Ishikawa (cell line): Measurements from ENCODE around the gene CIB2.

Experiments used
- CEBPB ChIP-seq: IDR thresholded peaks from 2 replicates; pipeline ENCODE4 v1.6.1; 2012
- CREB1 ChIP-seq: IDR thresholded peaks from 2 replicates; pipeline ENCODE4 v1.6.1; 2012; ENCODE audit warnings: low read depth
- EGR1 ChIP-seq: IDR thresholded peaks from 2 replicates; pipeline ENCODE4 v1.6.1; 2012
- EP300 ChIP-seq: IDR thresholded peaks from 2 replicates; pipeline ENCODE4 v1.6.1; 2012; ENCODE audit warnings: borderline replicate concordance
- FOXM1 ChIP-seq: IDR thresholded peaks from 2 replicates; pipeline ENCODE4 v1.6.1; 2012; ENCODE audit warnings: low read depth, borderline replicate concordance
- MAX ChIP-seq: IDR thresholded peaks from 2 replicates; pipeline ENCODE4 v1.6.1; 2012
- NFIC ChIP-seq: IDR thresholded peaks from 2 replicates; pipeline ENCODE4 v1.6.1; 2012
- RAD21 ChIP-seq: IDR thresholded peaks from 2 replicates; pipeline ENCODE4 v1.6.1; 2012; ENCODE audit warnings: low read depth
- TAF1 ChIP-seq: IDR thresholded peaks from 2 replicates; pipeline ENCODE4 v1.6.1; 2012; ENCODE audit warnings: low read depth, mild to moderate bottlenecking
- TCF12 ChIP-seq: IDR thresholded peaks from 2 replicates; pipeline ENCODE4 v1.6.1; 2012; ENCODE audit warnings: low read depth
- TEAD4 ChIP-seq: IDR thresholded peaks from 2 replicates; pipeline ENCODE4 v1.6.1; 2012
- YY1 ChIP-seq: IDR thresholded peaks from 2 replicates; pipeline ENCODE4 v1.6.1; 2012; ENCODE audit warnings: low read depth
- ZBTB7A ChIP-seq: IDR thresholded peaks from 2 replicates; pipeline ENCODE4 v1.6.1; 2012; ENCODE audit warnings: low read depth
- TF ChIP-seq, protein P1 (sequence below): IDR thresholded peaks from 2 replicates; pipeline ENCODE4 v1.6.1; 2012
- TF ChIP-seq, protein P2 (sequence below): IDR thresholded peaks from 2 replicates; pipeline ENCODE4 v1.6.1; 2012; ENCODE audit warnings: low read depth, mild to moderate bottlenecking

The CIB2 gene

GRCh38 chr15:78110916-78111475 lies 20.2 kb downstream of the CIB2 start:
- TF ChIP-seq, protein P1, sequence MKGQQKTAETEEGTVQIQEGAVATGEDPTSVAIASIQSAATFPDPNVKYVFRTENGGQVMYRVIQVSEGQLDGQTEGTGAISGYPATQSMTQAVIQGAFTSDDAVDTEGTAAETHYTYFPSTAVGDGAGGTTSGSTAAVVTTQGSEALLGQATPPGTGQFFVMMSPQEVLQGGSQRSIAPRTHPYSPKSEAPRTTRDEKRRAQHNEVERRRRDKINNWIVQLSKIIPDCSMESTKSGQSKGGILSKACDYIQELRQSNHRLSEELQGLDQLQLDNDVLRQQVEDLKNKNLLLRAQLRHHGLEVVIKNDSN, result no peak
- TF ChIP-seq ZBTB7A (no peak), TAF1 (no peak), EP300 (no peak), NFIC (no peak), FOXM1 (no peak), MAX (no peak), EGR1 (no peak), CEBPB (no peak), CREB1 (no peak), TCF12 (no peak), RAD21 (no peak), TEAD4 (no peak)
- TF ChIP-seq, protein P2, sequence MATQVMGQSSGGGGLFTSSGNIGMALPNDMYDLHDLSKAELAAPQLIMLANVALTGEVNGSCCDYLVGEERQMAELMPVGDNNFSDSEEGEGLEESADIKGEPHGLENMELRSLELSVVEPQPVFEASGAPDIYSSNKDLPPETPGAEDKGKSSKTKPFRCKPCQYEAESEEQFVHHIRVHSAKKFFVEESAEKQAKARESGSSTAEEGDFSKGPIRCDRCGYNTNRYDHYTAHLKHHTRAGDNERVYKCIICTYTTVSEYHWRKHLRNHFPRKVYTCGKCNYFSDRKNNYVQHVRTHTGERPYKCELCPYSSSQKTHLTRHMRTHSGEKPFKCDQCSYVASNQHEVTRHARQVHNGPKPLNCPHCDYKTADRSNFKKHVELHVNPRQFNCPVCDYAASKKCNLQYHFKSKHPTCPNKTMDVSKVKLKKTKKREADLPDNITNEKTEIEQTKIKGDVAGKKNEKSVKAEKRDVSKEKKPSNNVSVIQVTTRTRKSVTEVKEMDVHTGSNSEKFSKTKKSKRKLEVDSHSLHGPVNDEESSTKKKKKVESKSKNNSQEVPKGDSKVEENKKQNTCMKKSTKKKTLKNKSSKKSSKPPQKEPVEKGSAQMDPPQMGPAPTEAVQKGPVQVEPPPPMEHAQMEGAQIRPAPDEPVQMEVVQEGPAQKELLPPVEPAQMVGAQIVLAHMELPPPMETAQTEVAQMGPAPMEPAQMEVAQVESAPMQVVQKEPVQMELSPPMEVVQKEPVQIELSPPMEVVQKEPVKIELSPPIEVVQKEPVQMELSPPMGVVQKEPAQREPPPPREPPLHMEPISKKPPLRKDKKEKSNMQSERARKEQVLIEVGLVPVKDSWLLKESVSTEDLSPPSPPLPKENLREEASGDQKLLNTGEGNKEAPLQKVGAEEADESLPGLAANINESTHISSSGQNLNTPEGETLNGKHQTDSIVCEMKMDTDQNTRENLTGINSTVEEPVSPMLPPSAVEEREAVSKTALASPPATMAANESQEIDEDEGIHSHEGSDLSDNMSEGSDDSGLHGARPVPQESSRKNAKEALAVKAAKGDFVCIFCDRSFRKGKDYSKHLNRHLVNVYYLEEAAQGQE, result no peak

DNA sequence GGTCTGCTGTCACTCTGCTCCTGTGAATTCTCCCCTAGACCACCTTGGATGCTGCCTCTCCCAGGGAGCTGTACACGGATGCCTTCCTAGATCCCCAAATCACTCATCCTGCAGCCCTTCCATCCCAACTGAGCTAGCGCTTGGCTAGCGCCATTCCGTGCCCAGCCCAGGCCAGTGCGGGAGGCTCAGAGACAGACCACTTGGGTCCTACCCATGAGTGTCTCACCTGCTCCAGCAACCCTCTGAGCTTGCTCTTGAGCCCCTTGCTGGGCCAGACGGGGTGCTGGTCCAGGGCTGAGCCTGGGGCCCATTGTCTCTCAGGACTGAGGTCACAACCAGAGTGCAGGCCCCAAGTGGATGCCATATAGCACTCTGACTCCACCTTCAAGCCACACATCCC lies 21.1 kb downstream of the CIB2 start:
- TF ChIP-seq TEAD4 (no peak), CREB1 (no peak), TAF1 (no peak), FOXM1 (no peak), EGR1 (no peak), TCF12 (no peak), EP300 (no peak), NFIC (no peak), MAX (no peak), CEBPB (no peak), RAD21 (no peak), YY1 (no peak), ZBTB7A (no peak)
- TF ChIP-seq, protein P2, result no peak
- TF ChIP-seq, protein P1, result no peak

- TF ChIP-seq MAX (no peak), RAD21 (no peak), TCF12 (no peak), EP300 (no peak), CREB1 (no peak), TAF1 (no peak), CEBPB (no peak), ZBTB7A (no peak), FOXM1 (no peak), TEAD4 (no peak), NFIC (no peak), YY1 (no peak), EGR1 (no peak)
- TF ChIP-seq, protein P1, result no peak
- TF ChIP-seq, protein P2, result no peak
Measured at GRCh38 chr15:78109156-78109555, 22.1 kb downstream of the CIB2 start.
